Measurements from ENCODE around the gene NLGN1.

Gene NLGN1

DNA sequence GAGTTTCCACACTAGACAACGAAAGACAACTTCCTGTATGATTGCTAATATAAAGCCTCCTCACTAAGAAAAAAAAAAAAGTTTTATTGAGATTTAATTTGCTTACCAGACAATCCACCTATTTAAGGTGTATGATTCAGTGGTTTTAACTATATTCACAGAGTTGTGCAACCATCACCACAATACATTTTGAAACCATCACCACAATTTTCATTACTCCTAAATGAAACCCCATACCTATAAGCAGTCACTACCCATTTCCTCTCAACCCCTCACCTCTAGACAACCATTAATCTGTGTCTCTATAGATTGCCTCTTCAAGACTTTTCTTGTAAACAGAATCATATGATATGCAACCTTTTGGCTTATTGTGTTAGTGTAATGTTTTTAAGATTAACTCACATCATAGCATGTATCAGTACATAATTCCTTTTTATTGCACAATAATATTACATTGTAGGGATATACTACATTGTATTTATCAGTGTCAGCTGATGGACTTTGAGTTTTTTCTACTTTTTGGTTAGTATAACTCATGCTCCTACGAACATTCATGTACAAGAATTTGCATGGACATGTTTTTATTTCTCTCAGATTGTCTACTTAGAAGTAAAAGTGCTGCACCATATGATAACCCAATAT, 339.7 kb downstream of the NLGN1 start:
- DNase-seq (ENCODE audit: extremely low spot score): no peak
- ChIA-PET POLR2A (no interaction called here), CTCF (no interaction called here)
- TF ChIP-seq FOXA1 (IDR thresholded peaks at IDR 0.05): no peak
- TF ChIP-seq SP1 (IDR thresholded peaks at IDR 0.05): no peak
- no peak for TF ChIP-seq CTBP1 (IDR thresholded peaks at IDR 0.05; ENCODE audit: borderline replicate concordance)
- no peak for TF ChIP-seq ELF4 (IDR thresholded peaks at IDR 0.05)
- TF ChIP-seq L3MBTL2 (conservative IDR thresholded peaks at IDR 0.05): no peak
- TF ChIP-seq BHLHE40 (IDR thresholded peaks at IDR 0.05; ENCODE audit: borderline replicate concordance): no peak
- TF ChIP-seq TARDBP (IDR thresholded peaks at IDR 0.05): no peak
- TF ChIP-seq FOXK2 (IDR thresholded peaks at IDR 0.05): no peak
- no peak for TF ChIP-seq SUZ12 (IDR thresholded peaks at IDR 0.05)
- no peak for TF ChIP-seq NFRKB (IDR thresholded peaks at IDR 0.05)

DNA sequence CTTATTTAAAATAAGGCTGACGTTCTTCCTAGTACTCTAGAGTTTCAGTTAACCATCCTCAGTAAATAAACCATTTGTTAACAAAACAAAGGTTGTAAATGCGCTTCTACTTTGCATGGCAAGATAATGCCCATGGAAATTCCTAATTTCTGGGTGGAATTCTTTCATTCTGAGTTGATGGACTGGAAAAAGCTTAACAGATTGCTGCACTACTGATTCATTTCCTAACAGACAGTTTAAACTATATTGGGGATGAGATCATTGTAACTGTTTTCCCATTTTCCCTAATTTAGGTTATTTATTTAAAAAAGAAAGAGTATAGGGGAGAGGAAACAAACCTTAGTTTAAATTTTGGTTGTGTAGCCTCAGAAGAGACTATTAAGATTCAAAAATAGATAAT, 342.2 kb downstream of the NLGN1 start:
- ChIA-PET CTCF (no interaction called here), POLR2A (no interaction called here)
- no peak for TF ChIP-seq SP1 (IDR thresholded peaks at IDR 0.05)
- no peak for TF ChIP-seq FOXA1 (IDR thresholded peaks at IDR 0.05)
- TF ChIP-seq NFRKB (IDR thresholded peaks at IDR 0.05): no peak
- no peak for TF ChIP-seq L3MBTL2 (conservative IDR thresholded peaks at IDR 0.05)
- no peak for TF ChIP-seq TARDBP (IDR thresholded peaks at IDR 0.05)
- TF ChIP-seq, protein P1, sequence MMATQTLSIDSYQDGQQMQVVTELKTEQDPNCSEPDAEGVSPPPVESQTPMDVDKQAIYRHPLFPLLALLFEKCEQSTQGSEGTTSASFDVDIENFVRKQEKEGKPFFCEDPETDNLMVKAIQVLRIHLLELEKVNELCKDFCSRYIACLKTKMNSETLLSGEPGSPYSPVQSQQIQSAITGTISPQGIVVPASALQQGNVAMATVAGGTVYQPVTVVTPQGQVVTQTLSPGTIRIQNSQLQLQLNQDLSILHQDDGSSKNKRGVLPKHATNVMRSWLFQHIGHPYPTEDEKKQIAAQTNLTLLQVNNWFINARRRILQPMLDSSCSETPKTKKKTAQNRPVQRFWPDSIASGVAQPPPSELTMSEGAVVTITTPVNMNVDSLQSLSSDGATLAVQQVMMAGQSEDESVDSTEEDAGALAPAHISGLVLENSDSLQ (IDR thresholded peaks at IDR 0.05): no peak
- no peak for TF ChIP-seq ARNT (IDR thresholded peaks at IDR 0.05)
- no peak for TF ChIP-seq BHLHE40 (IDR thresholded peaks at IDR 0.05; ENCODE audit: borderline replicate concordance)
- TF ChIP-seq ELF4 (IDR thresholded peaks at IDR 0.05): no peak
- no peak for TF ChIP-seq ZNF384 (IDR thresholded peaks at IDR 0.05)
- no peak for TF ChIP-seq SUZ12 (IDR thresholded peaks at IDR 0.05)
- TF ChIP-seq FOXK2 (IDR thresholded peaks at IDR 0.05): no peak
- TF ChIP-seq FOXM1 (IDR thresholded peaks at IDR 0.05; ENCODE audit: borderline replicate concordance): no peak
- TF ChIP-seq LEF1 (IDR thresholded peaks at IDR 0.05; ENCODE audit: borderline replicate concordance): no peak
- TF ChIP-seq HDGF (IDR thresholded peaks at IDR 0.05; ENCODE audit: borderline replicate concordance): no peak
- no peak for TF ChIP-seq CTBP1 (IDR thresholded peaks at IDR 0.05; ENCODE audit: borderline replicate concordance)
- DNase-seq (ENCODE audit: extremely low spot score): no peak

DNA sequence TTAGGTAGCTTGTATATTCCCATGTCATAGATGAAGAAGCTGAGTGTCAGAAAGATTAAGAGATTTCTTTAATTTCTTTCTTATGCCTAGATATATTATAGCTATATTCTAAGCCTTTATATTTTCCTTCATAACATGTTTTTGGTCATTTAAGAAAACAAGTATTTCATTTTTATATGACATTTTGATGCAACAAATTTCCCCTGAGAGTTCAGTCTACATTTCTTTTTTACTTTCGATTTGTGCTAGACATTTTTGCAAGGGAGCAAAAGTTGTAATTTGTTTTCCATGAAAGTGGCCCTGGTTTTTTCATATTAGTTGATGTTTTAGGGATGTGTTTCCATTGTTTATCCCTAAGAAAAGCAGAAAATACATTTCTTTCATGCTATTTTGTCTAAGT, 344.9 kb downstream of the NLGN1 start:
- POLR2A ChIA-PET: no interaction called here
- DNase-seq (ENCODE audit: extremely low spot score): no peak
- CTCF ChIA-PET: no interaction called here
- no peak for TF ChIP-seq HDGF (IDR thresholded peaks at IDR 0.05; ENCODE audit: borderline replicate concordance)
- TF ChIP-seq L3MBTL2 (conservative IDR thresholded peaks at IDR 0.05): no peak
- TF ChIP-seq FOXK2 (IDR thresholded peaks at IDR 0.05): no peak
- no peak for TF ChIP-seq FOXM1 (IDR thresholded peaks at IDR 0.05; ENCODE audit: borderline replicate concordance)
- TF ChIP-seq SUZ12 (IDR thresholded peaks at IDR 0.05): no peak
- TF ChIP-seq, protein P1 (IDR thresholded peaks at IDR 0.05): no peak
- TF ChIP-seq SP1 (IDR thresholded peaks at IDR 0.05): no peak
- TF ChIP-seq ELF4 (IDR thresholded peaks at IDR 0.05): no peak

GRCh38 chr3:173743111-173743510, 345.6 kb downstream of the NLGN1 start:
- no peak for TF ChIP-seq ARNT (IDR thresholded peaks at IDR 0.05)
- no peak for TF ChIP-seq ZNF384 (IDR thresholded peaks at IDR 0.05)
- TF ChIP-seq FOXA1 (IDR thresholded peaks at IDR 0.05): no peak
- no peak for TF ChIP-seq CTBP1 (IDR thresholded peaks at IDR 0.05; ENCODE audit: borderline replicate concordance)
- no peak for TF ChIP-seq LEF1 (IDR thresholded peaks at IDR 0.05; ENCODE audit: borderline replicate concordance)
- TF ChIP-seq, protein P1 (IDR thresholded peaks at IDR 0.05): no peak
- no peak for TF ChIP-seq FOXM1 (IDR thresholded peaks at IDR 0.05; ENCODE audit: borderline replicate concordance)
- TF ChIP-seq FOXK2 (IDR thresholded peaks at IDR 0.05): no peak
- TF ChIP-seq SP1 (IDR thresholded peaks at IDR 0.05): no peak
- TF ChIP-seq SUZ12 (IDR thresholded peaks at IDR 0.05): no peak
- TF ChIP-seq NFRKB (IDR thresholded peaks at IDR 0.05): no peak
- TF ChIP-seq TARDBP (IDR thresholded peaks at IDR 0.05): no peak
- TF ChIP-seq BHLHE40 (IDR thresholded peaks at IDR 0.05; ENCODE audit: borderline replicate concordance): no peak
- no peak for TF ChIP-seq L3MBTL2 (conservative IDR thresholded peaks at IDR 0.05)
- TF ChIP-seq HDGF (IDR thresholded peaks at IDR 0.05; ENCODE audit: borderline replicate concordance): no peak
- no peak for TF ChIP-seq ELF4 (IDR thresholded peaks at IDR 0.05)
- POLR2A ChIA-PET: no interaction called here
- CTCF ChIA-PET: no interaction called here
- DNase-seq (ENCODE audit: extremely low spot score): no peak

GRCh38 chr3:173743516-173743915, 346.0 kb downstream of the NLGN1 start:
- no peak for TF ChIP-seq SP1 (IDR thresholded peaks at IDR 0.05)
- no peak for TF ChIP-seq NFRKB (IDR thresholded peaks at IDR 0.05)
- no peak for TF ChIP-seq BHLHE40 (IDR thresholded peaks at IDR 0.05; ENCODE audit: borderline replicate concordance)
- TF ChIP-seq FOXM1 (IDR thresholded peaks at IDR 0.05; ENCODE audit: borderline replicate concordance): no peak
- no peak for TF ChIP-seq FOXK2 (IDR thresholded peaks at IDR 0.05)
- TF ChIP-seq LEF1 (IDR thresholded peaks at IDR 0.05; ENCODE audit: borderline replicate concordance): no peak
- no peak for TF ChIP-seq ELF4 (IDR thresholded peaks at IDR 0.05)
- TF ChIP-seq, protein P1 (IDR thresholded peaks at IDR 0.05): no peak
- POLR2A ChIA-PET: no interaction called here
- CTCF ChIA-PET: no interaction called here
- no peak for DNase-seq (ENCODE audit: extremely low spot score)

DNA sequence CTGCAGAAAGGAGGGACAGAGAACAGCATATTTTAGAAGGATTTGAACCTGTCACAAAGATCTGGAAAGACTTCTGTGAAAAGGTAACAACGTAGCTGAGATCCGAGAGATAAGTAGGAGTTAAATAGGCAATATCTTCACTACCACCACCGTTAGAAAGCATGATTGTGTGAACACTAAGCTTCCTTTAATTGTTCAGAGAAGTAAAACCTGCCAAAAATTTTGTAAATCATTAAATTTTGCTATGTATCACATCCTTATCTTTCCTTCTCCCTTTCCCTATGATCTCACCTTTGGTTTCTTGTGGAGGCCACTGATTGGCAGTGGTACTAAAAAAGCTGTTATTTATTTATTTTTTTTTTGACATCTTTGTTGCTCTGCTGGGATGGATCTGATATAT, 346.9 kb downstream of the NLGN1 start:
- CTCF ChIA-PET: no interaction called here
- TF ChIP-seq ARNT (IDR thresholded peaks at IDR 0.05) (no peak), FOXK2 (IDR thresholded peaks at IDR 0.05) (no peak), NFRKB (IDR thresholded peaks at IDR 0.05) (no peak), L3MBTL2 (conservative IDR thresholded peaks at IDR 0.05) (no peak), FOXM1 (IDR thresholded peaks at IDR 0.05; ENCODE audit: borderline replicate concordance) (no peak)
- TF ChIP-seq, protein P1 (IDR thresholded peaks at IDR 0.05): no peak
- POLR2A ChIA-PET: no interaction called here
- no peak for DNase-seq (ENCODE audit: extremely low spot score)
